Measurements from ENCODE around the gene REM2. TPM values are rescaled to one million over a fixed set of nuclear protein-coding genes. Genes with fewer than 3 reads are reported as not detected.
A peak's percentile ranks its signal among the peaks of the same experiment; 100 is the strongest.

Gene REM2
- total RNA-seq, 2 donors from 2014 or later, result 0.77 to 1.2 TPM

DNA sequence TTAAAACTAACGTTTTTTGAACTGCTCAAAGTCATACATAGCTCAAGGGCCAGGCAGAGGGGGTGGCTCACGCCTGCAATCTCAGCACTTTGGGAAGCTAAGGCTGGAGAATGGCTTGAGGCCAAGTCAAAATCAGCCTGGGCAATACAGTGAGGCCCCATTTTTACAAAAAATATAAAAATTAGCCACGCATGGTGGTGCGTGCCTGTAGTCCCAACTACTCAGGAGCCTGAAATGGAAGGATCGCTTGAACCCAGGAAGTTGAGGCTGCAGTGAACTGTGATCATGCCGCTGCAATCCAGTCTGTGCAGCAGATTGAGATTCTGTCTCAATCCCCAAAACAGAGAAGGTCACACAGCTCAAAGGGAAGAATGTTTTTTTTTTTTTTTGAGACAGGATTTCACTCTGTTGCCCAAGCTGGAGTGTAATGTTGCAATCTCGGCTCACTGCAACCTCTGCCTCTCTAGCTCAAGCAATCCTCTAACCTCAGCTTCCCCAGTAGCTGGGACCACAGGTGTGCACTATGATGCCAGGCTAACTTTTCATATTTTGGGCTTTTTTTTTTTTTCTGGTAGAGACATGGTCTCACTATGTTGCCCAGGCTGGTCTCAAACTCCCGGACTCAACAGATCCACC is 33.0 kb downstream of the REM2 start:
- H3K27me3 Mint-ChIP-seq (ENCODE audit: insufficient read depth), result no peaks in the 10 kb centered on the region

DNA sequence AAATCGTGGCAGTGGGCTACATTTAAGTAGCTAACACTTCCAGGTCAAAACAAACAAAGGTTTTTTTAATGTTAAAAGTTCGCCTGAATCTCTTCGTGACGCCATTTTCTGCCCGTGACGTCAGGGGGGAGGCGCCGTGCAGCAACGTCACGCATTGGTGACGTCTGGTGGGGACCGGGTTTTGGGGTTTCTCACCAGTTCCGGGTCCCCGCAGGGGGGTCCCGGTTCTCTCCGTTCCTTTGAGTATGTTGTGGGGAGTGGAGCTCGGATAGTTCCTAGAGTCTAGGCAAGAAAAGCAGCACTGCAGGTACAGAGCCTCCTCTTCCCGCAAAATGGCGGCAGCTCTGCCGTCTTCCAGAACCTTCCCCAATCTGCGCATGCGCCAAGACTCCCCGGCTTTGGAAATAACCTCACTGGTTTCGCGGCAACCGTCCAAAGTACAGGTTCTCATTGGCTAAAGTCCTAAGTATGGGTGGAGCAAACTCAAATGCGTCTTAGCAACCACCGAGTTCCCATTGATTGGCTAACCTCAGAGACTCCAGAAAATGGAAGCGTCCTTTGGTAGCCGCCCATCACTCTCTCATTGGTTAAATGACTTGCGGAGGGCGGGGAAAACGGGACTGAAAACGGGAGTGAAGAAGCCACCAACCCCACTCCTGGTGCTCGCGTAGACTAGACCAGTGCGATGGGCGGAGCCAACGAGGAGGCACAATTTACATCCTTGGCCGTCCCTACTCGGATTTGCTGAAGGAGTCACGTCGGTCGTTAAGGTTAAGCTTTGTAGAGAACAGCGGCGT is 36.0 kb downstream of the REM2 start, which contains the start of gene RBM23:
Gene RBM23, minus strand, starts transcription at position 346 of the 797 bp plus-strand sequence.
- H3K27ac Mint-ChIP-seq, result peak within 1 kb of the TSS; percentile 100
- DNase-seq, result peak; percentile 99
- no peaks in the 10 kb centered on the region for H3K27me3 Mint-ChIP-seq (ENCODE audit: insufficient read depth)
- H3K4me3 Mint-ChIP-seq, result peak within 1 kb of the TSS; percentile 94
- TF ChIP-seq, protein P1, sequence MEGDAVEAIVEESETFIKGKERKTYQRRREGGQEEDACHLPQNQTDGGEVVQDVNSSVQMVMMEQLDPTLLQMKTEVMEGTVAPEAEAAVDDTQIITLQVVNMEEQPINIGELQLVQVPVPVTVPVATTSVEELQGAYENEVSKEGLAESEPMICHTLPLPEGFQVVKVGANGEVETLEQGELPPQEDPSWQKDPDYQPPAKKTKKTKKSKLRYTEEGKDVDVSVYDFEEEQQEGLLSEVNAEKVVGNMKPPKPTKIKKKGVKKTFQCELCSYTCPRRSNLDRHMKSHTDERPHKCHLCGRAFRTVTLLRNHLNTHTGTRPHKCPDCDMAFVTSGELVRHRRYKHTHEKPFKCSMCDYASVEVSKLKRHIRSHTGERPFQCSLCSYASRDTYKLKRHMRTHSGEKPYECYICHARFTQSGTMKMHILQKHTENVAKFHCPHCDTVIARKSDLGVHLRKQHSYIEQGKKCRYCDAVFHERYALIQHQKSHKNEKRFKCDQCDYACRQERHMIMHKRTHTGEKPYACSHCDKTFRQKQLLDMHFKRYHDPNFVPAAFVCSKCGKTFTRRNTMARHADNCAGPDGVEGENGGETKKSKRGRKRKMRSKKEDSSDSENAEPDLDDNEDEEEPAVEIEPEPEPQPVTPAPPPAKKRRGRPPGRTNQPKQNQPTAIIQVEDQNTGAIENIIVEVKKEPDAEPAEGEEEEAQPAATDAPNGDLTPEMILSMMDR (conservative IDR thresholded peaks at IDR 0.05), result no peak
- peak within 1 kb of the TSS; percentile 94 for H3K4me3 ChIP-seq (ENCODE audit: low read length)
- peaks cover 54% of the 10 kb centered on the region for H3K36me3 ChIP-seq (ENCODE audit: control insufficient read depth, insufficient read depth, low read length)
- peaks cover 7% of the 10 kb centered on the region for H3K4me1 ChIP-seq (ENCODE audit: control insufficient read depth, insufficient read depth, low read length)
- H3K36me3 Mint-ChIP-seq (ENCODE audit: low read depth), result peaks cover 57% of the 10 kb centered on the region
- 0 to 2% methylated on average over 31 to 46 of the region's 46 CpGs for WGBS, 2 experiments (ENCODE audit: insufficient coverage in 1 of 2, insufficient read length in 1 of 2)
- H3K9me3 Mint-ChIP-seq, result no peaks in the 10 kb centered on the region
- H3K9me3 ChIP-seq (ENCODE audit: control insufficient read depth, low read length), result no peaks in the 10 kb centered on the region
- peaks cover 19% of the 10 kb centered on the region for H3K4me1 Mint-ChIP-seq
- H3K27me3 ChIP-seq (ENCODE audit: control insufficient read depth, insufficient read depth, low read length, poor library complexity, severe bottlenecking), result no peaks in the 10 kb centered on the region
- H3K9ac ChIP-seq (ENCODE audit: extremely low read depth, low read length, poor library complexity, severe bottlenecking), result peak within 1 kb of the TSS; percentile 94
- H3K27ac ChIP-seq (ENCODE audit: low read depth, low read length), result peak within 1 kb of the TSS; percentile 99

More for the DNA sequence above, 33.0 kb downstream of the REM2 start:
- Mint-ChIP-seq H3K27ac (no peak overlapping the region), H3K9me3 (no peaks in the 10 kb centered on the region), H3K4me1 (peaks cover 19% of the 10 kb centered on the region), H3K4me3 (no peak overlapping the region), H3K36me3 (ENCODE audit: low read depth) (peaks cover 47% of the 10 kb centered on the region)
- TF ChIP-seq, protein P1 (conservative IDR thresholded peaks at IDR 0.05), result no peak
- no peaks in the 10 kb centered on the region for H3K9me3 ChIP-seq (ENCODE audit: control insufficient read depth, low read length)
- peaks cover 28% of the 10 kb centered on the region for H3K36me3 ChIP-seq (ENCODE audit: control insufficient read depth, insufficient read depth, low read length)
- no peak overlapping the region for H3K27ac ChIP-seq (ENCODE audit: low read depth, low read length)
- H3K9ac ChIP-seq (ENCODE audit: extremely low read depth, low read length, poor library complexity, severe bottlenecking), result no peak overlapping the region
- H3K27me3 ChIP-seq (ENCODE audit: control insufficient read depth, insufficient read depth, low read length, poor library complexity, severe bottlenecking), result no peaks in the 10 kb centered on the region
- H3K4me3 ChIP-seq (ENCODE audit: low read length), result no peak overlapping the region
- peaks cover 7% of the 10 kb centered on the region for H3K4me1 ChIP-seq (ENCODE audit: control insufficient read depth, insufficient read depth, low read length)
- DNase-seq, result no peak
- 89 to 95% methylated on average over 6 to 8 of the region's 8 CpGs for WGBS, 2 experiments (ENCODE audit: insufficient coverage in 1 of 2, insufficient read length in 1 of 2)

DNA sequence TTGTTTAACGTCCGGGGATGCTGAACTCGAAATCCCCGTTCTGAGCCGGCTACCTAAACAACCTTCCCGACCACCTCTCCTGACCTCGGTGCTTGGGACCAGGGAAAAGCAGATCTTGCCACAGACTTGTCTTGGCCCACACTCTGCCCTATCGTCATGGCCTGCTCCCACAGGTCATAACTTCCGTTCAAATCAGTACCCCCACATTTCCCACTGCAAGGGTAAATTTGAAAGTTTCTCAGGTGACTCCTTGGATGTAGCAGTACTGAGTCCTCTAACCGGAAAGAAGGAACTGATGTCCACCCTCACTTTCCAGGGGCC is 36.5 kb downstream of the REM2 start:
- H3K27me3 Mint-ChIP-seq (ENCODE audit: insufficient read depth), result no peaks in the 10 kb centered on the region
- WGBS, 2 experiments (ENCODE audit: insufficient coverage in 1 of 2, insufficient read length in 1 of 2), result 24 to 29% methylated on average over 10 of the region's 10 CpGs
- H3K4me1 Mint-ChIP-seq, result peaks cover 19% of the 10 kb centered on the region
- Histone ChIP-seq H3K27ac (ENCODE audit: low read depth, low read length) (peak overlapping the region; percentile 39), H3K9ac (ENCODE audit: extremely low read depth, low read length, poor library complexity, severe bottlenecking) (peak overlapping the region; percentile 15), H3K36me3 (ENCODE audit: control insufficient read depth, insufficient read depth, low read length) (peaks cover 58% of the 10 kb centered on the region), H3K27me3 (ENCODE audit: control insufficient read depth, insufficient read depth, low read length, poor library complexity, severe bottlenecking) (no peaks in the 10 kb centered on the region), H3K4me1 (ENCODE audit: control insufficient read depth, insufficient read depth, low read length) (peaks cover 7% of the 10 kb centered on the region), H3K4me3 (ENCODE audit: low read length) (peak overlapping the region; percentile 76), H3K9me3 (ENCODE audit: control insufficient read depth, low read length) (no peaks in the 10 kb centered on the region)
- H3K27ac Mint-ChIP-seq, result peak overlapping the region; percentile 100
- H3K36me3 Mint-ChIP-seq (ENCODE audit: low read depth), result peaks cover 60% of the 10 kb centered on the region
- TF ChIP-seq, protein P1 (conservative IDR thresholded peaks at IDR 0.05), result no peak
- H3K4me3 Mint-ChIP-seq, result peak overlapping the region; percentile 94
- DNase-seq, result no peak
- H3K9me3 Mint-ChIP-seq, result no peaks in the 10 kb centered on the region
